ENCODE data around the gene TBC1D8B.

Gene TBC1D8B

GRCh38 chrX:106921637-106922036 lies 119.2 kb downstream of the TBC1D8B start:
- no peak overlapping the region for H3K4me3 ChIP-seq (ENCODE audit: low read length)
- DNase-seq (ENCODE audit: low read depth): no peak
- TF ChIP-seq CTCF (conservative IDR thresholded peaks at IDR 0.05; ENCODE audit: low read length): no peak
